GM12865 (cell line): ENCODE data around the gene MALT1.

Source experiments
- DNase-seq: peaks from one replicate; pipeline ENCODE4 v3.0.0; 2010; ENCODE audit warnings: low read depth
- H3K4me3 ChIP-seq: 2 replicates; pipeline ENCODE4 v1.5.1; 2011; ENCODE audit warnings: mild to moderate bottlenecking, low read depth, low read length, control low read depth
- CTCF ChIP-seq: IDR thresholded peaks from 2 replicates; pipeline ENCODE4 v1.5.1; 2011; ENCODE audit warnings: low read length, control low read depth, low read depth, inconsistent platforms; ENCODE audit not compliant: insufficient read depth; ENCODE audit errors: missing control alignments

The MALT1 gene

GRCh38 chr18:58654896-58655614 lies 16.2 kb upstream of the MALT1 start:
- H3K4me3 ChIP-seq: peak overlapping the region; percentile 61
- TF ChIP-seq CTCF: no peak
- DNase-seq: no peak

DNA sequence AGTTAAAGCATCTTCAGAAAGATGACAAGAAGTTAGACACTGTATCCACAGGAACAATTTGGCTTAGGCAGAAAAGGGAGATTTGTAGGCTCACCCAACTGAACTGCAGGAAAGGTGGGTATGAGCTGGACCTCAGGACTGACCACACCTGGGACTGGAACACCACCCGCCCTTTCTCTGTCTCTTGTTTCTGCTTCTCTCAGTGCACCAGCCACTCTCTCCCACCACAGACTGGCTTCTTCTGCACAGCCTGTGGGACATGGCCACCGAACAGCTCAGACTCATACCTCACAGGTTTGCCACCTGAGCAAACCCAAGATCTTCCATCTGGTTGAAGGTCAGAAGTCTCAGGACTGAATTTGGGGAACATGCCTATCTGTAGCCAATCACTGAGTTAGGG lies 14.2 kb upstream of the MALT1 start:
- peak overlapping the region; percentile 59 for H3K4me3 ChIP-seq
- TF ChIP-seq CTCF: no peak
- DNase-seq: peak; percentile 52

DNA sequence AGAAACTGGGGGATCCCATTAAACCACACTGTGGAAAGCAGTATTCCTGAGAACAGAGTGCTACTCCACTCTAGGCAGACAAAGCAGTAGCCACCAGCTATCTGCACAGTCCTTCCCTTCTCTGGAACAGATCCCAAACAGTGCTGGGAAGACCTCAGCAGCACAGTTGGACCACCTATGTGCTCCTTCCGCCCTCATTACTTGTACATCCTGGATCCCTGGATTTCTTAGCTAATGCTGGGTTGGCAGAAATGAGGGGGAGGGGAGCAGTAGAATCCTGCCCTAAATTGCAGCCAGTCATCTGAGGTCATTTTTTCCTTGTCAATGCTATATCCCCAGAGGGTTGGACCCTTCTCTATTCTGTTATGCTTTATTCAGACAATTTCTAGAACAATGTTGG lies 13.8 kb upstream of the MALT1 start:
- TF ChIP-seq CTCF: no peak
- peak overlapping the region; percentile 59 for H3K4me3 ChIP-seq
- DNase-seq: no peak

DNA sequence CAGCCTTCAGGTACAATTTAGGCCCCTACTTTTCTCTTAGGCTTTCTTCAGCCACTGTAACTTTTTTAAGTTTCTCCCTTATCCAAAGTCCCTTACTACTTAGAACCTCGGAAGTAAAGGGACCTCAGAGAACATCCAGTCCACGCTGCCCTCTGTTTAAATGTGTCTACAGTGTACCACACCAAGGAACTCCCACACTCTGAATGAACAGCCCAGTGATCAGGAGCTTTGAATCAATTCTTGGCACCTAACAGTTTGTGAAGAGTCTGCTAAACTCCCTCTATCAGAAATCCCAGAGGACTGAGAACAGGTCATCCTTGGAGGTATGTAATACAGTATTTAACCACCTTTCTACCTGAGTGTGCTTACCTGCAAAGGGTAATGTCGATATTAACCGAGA lies 11.6 kb upstream of the MALT1 start:
- peak overlapping the region; percentile 59 for H3K4me3 ChIP-seq
- no peak for TF ChIP-seq CTCF
- no peak for DNase-seq

GRCh38 chr18:58660915-58661314 lies 10.3 kb upstream of the MALT1 start:
- no peak for DNase-seq
- H3K4me3 ChIP-seq: no peak overlapping the region
- no peak for TF ChIP-seq CTCF

GRCh38 chr18:58661423-58661822 lies 9.8 kb upstream of the MALT1 start:
- TF ChIP-seq CTCF: no peak
- DNase-seq: no peak
- H3K4me3 ChIP-seq: no peak overlapping the region

- H3K4me3 ChIP-seq: no peak overlapping the region; the same call in 1 of the 2 replicates
- peak; percentile 83 for DNase-seq
- TF ChIP-seq CTCF: no peak
Observed at GRCh38 chr18:58662118-58662517, 9.1 kb upstream of the MALT1 start.
